Stromal cell of bone marrow (primary cell): Measurements from ENCODE around the gene LRRC27.
"Not testable (repeated sequence)": the region's sequence is repeated elsewhere in the genome, so short reads cannot be mapped to it uniquely, and the experiment has no call there.

ENCODE experiments used
- DNase-seq: peaks from one replicate; pipeline ENCODE4 v3.0.0-alpha.2; 2012; ENCODE audit warnings: low read depth

The LRRC27 gene

GRCh38 chr10:132331601-132332432 is at the start of gene LRRC27:
LRRC27 (plus strand) TSS chr10:132332193; CDS start chr10:132333525, 1,332 bp downstream.
- DNase-seq: peak; percentile 92

- no peak for DNase-seq
These were observed 49.1 kb upstream of the LRRC27 start for GRCh38 chr10:132282667-132283603.

- DNase-seq: no peak
These were observed 48.2 kb upstream of the LRRC27 start for GRCh38 chr10:132283604-132284382.

- no peak for DNase-seq
These were observed 42.6 kb upstream of the LRRC27 start for GRCh38 chr10:132289439-132289838.

GRCh38 chr10:132290631-132291030 is 41.4 kb upstream of the LRRC27 start:
- DNase-seq: no peak

GRCh38 chr10:132291826-132292225 is 40.2 kb upstream of the LRRC27 start:
- DNase-seq: no peak

- DNase-seq: no peak
These were observed 39.4 kb upstream of the LRRC27 start for GRCh38 chr10:132292287-132293200.

GRCh38 chr10:132293201-132293812 is 38.7 kb upstream of the LRRC27 start:
- no peak for DNase-seq

GRCh38 chr10:132293813-132294520 is 38.0 kb upstream of the LRRC27 start:
- DNase-seq: no peak

GRCh38 chr10:132294561-132295318 is 37.3 kb upstream of the LRRC27 start:
- no peak for DNase-seq

- not testable (repeated sequence) for DNase-seq
These were observed 36.5 kb upstream of the LRRC27 start for GRCh38 chr10:132295481-132295880.

- DNase-seq: no peak
These were observed 35.1 kb upstream of the LRRC27 start for GRCh38 chr10:132296666-132297443.

GRCh38 chr10:132297526-132297925 is 34.5 kb upstream of the LRRC27 start:
- DNase-seq: no peak

- DNase-seq: no peak
These were observed 33.7 kb upstream of the LRRC27 start for GRCh38 chr10:132298038-132298881.

- DNase-seq: no peak
These were observed 32.3 kb upstream of the LRRC27 start for GRCh38 chr10:132299371-132300336.

GRCh38 chr10:132300582-132300981 is 31.4 kb upstream of the LRRC27 start:
- DNase-seq: no peak
